Ramos (cell line): ENCODE results near the gene SRI.
"Not testable (repeated sequence)": the region's sequence is repeated elsewhere in the genome, so short reads cannot be mapped to it uniquely, and the experiment has no call there.

Source experiments
- in situ Hi-C: fragments of 300-500 bp; cut with MboI; formaldehyde crosslinking; loops from one replicate; pipeline ENCODE4 v1.14.3; 2022; ENCODE audit warnings: low sequenced_read_pairs; ENCODE audit not compliant: unreplicated experiment

Gene SRI

GRCh38 chr7:88219781-88220747 lies at the start of gene SRI:
Gene SRI (minus strand): TSS chr7:88220038. CDS start chr7:88220026, 12 bp downstream.
- in situ Hi-C loops = no loop called here

- in situ Hi-C loops = no loop called here
These were observed 49.7 kb upstream of the SRI start for GRCh38 chr7:88269586-88269985.

- in situ Hi-C loops = no loop called here
These were observed 49.0 kb upstream of the SRI start for GRCh38 chr7:88268858-88269257.

- in situ Hi-C loops = no loop called here
These were observed 48.2 kb upstream of the SRI start for GRCh38 chr7:88268051-88268450.

GRCh38 chr7:88267421-88267820 lies 47.6 kb upstream of the SRI start:
- in situ Hi-C loops = no loop called here

- in situ Hi-C loops = not testable (repeated sequence)
These were observed 45.1 kb upstream of the SRI start for GRCh38 chr7:88264987-88265386.

- in situ Hi-C loops = no loop called here
These were observed 42.7 kb upstream of the SRI start for GRCh38 chr7:88262562-88262961.

GRCh38 chr7:88260719-88261118 lies 40.9 kb upstream of the SRI start:
- in situ Hi-C loops = no loop called here

- in situ Hi-C loops = no loop called here
These were observed 40.0 kb upstream of the SRI start for GRCh38 chr7:88259656-88260380.

GRCh38 chr7:88258296-88258695 lies 38.5 kb upstream of the SRI start:
- in situ Hi-C loops = not testable (repeated sequence)

- in situ Hi-C loops = no loop called here
These were observed 37.1 kb upstream of the SRI start for GRCh38 chr7:88256906-88257305.

GRCh38 chr7:88254721-88255424 lies 35.0 kb upstream of the SRI start:
- in situ Hi-C loops = no loop called here

- in situ Hi-C loops = no loop called here
These were observed 33.8 kb upstream of the SRI start for GRCh38 chr7:88253640-88254039.

GRCh38 chr7:88244258-88244657 lies 24.4 kb upstream of the SRI start:
- in situ Hi-C loops = no loop called here

- in situ Hi-C loops = no loop called here
These were observed 23.6 kb upstream of the SRI start for GRCh38 chr7:88243345-88243909.

- in situ Hi-C loops = no loop called here
These were observed 20.0 kb upstream of the SRI start for GRCh38 chr7:88239852-88240251.

- in situ Hi-C loops = no loop called here
These were observed 14.0 kb upstream of the SRI start for GRCh38 chr7:88233828-88234227.

- in situ Hi-C loops = no loop called here
These were observed 10.8 kb upstream of the SRI start for GRCh38 chr7:88230646-88231045.

- in situ Hi-C loops = no loop called here
These were observed 9.6 kb upstream of the SRI start for GRCh38 chr7:88229302-88229995.
